AG04449 (cell line): ENCODE measurements around the gene NFAT5.

Experiments used
- CTCF ChIA-PET: fragments of 350-600 bp; formaldehyde crosslinking; extraction: SDS; loops from one replicate; lab custom pipeline; 2021; ENCODE audit warnings: antibody characterized with exemption; lab: Yijun Ruan, JAX
- POLR2A ChIA-PET: fragments of 400-600, 350-600 bp; formaldehyde crosslinking; extraction: SDS; loops from one replicate; lab custom pipeline; 2020; ENCODE audit warnings: antibody characterized with exemption, inconsistent platforms; lab: Yijun Ruan, JAX
- DNase-seq: peaks from one replicate; pipeline ENCODE4 v3.0.0-alpha.2; 2010; ENCODE audit warnings: low read depth, low spot score
- H3K4me3 ChIP-seq: 2 replicates; pipeline ENCODE4 v1.5.1; 2011; ENCODE audit warnings: low read depth, mild to moderate bottlenecking, control low read depth, low read length
- TF ChIP-seq, protein P1 (sequence below): IDR thresholded peaks from one replicate; pipeline ENCODE4 v1.5.1; 2011; ENCODE audit warnings: mild to moderate bottlenecking, moderate library complexity, low read length, control low read depth, inconsistent platforms; ENCODE audit not compliant: insufficient read depth; ENCODE audit errors: missing control alignments

NFAT5 gene

DNA sequence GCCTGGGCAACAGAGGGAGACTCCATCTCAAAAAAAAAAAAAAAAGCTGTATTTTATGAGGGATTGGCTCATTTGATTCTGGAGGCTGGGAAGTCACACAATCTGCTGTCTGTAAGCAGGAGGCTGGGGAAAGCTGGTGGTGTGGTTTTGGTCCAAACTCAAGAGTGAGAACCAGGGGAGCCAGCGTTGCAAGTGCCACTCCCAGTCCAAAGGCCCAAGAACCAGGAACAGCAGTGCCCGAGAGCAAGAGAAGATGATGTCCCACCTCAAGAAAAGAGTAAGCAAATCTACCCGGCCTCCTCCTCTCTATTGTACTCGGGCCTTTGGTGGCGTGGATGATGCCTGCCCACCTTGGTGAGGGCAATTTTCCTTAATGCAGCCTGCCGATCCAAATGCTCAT lies 166.3 kb downstream of the NFAT5 start:
- TF ChIP-seq, protein P1, sequence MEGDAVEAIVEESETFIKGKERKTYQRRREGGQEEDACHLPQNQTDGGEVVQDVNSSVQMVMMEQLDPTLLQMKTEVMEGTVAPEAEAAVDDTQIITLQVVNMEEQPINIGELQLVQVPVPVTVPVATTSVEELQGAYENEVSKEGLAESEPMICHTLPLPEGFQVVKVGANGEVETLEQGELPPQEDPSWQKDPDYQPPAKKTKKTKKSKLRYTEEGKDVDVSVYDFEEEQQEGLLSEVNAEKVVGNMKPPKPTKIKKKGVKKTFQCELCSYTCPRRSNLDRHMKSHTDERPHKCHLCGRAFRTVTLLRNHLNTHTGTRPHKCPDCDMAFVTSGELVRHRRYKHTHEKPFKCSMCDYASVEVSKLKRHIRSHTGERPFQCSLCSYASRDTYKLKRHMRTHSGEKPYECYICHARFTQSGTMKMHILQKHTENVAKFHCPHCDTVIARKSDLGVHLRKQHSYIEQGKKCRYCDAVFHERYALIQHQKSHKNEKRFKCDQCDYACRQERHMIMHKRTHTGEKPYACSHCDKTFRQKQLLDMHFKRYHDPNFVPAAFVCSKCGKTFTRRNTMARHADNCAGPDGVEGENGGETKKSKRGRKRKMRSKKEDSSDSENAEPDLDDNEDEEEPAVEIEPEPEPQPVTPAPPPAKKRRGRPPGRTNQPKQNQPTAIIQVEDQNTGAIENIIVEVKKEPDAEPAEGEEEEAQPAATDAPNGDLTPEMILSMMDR: no peak
- POLR2A ChIA-PET: no interaction called here
- no peak overlapping the region for H3K4me3 ChIP-seq
- DNase-seq: no peak
- CTCF ChIA-PET: interaction anchor here (2.1 kb wide), 1 partner anchor 23 kb away, joined by 8 read pairs; the partner anchor contains the start of gene NOB1

DNA sequence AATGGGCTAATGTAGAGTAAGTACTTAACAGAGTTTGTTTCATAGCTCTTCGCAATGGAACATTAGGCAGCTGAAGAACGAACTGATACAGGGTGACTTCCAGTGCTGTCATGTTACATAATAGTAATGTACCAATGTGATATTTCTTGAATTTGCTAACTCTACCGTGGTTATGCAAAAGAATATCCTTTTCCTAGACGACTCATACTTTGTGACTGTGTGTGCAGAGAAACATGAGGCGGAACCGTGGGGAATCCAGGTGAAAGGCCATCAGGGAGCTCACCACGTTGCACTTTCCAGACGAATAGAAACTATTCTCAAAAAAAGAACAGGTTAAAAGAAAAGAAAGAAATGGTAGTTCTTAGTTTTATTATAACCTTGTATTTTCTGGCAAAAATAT lies 175.8 kb downstream of the NFAT5 start:
- CTCF ChIA-PET: interaction anchor here (0.8 to 4.8 kb wide), 3 partner anchors 12 to 32 kb away, joined by 3 to 52 read pairs (median 4); partner anchors contain the start of genes NOB1 and NQO1
- TF ChIP-seq, protein P1: no peak
- H3K4me3 ChIP-seq: no peak overlapping the region
- POLR2A ChIA-PET: interaction anchor here (0.8 to 1.2 kb wide), 2 partner anchors 14 to 16 kb away, joined by 3 read pairs; partner anchors contain the start of gene NQO1
- no peak for DNase-seq

DNA sequence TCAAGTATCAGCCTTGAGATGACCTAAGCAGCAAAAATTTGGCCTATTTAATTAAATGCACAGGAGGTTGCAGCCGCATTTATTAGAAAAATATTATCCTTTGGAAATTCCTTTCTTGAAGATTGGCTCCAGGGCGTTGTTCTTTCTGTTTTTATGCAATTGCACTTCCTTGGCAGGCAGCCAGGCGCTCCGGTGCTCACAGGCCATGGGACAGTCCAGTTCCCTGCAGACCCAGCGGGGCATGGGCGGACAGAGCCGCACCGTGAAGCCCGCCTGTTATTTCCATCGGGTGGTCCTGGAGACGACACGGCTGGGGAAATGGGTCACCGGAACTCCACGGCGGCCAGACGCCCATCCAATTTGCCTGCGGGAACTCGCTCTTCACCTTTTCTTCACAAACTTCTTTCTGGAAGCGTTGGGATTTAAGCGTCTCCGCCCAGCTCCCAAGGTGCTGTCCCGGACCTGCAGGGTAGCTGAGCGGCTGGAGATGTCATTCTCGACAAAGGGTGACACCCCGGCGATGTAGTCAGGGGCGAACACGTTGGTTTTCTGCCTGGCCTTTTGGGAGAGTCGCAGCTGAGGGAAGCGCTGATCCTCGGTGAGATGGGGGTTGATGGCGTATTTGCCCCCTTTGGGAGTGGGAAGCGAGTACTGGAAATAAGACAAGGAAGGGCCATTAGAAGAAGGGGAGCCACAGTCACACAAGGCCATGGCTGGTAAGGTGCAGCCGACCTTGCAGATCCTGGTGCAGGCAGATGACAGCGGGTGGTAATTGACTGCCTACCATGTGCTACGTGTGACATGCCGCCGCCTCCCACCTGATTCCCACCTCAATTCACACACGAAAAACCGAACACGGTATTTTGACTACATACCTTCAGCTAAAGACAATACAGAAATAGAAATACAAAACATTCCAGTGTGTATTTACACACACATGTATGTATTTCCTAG lies 176.5 kb downstream of the NFAT5 start:
- H3K4me3 ChIP-seq: no peak overlapping the region
- DNase-seq: no peak
- CTCF ChIA-PET: interaction anchor here (0.8 to 4.8 kb wide), 3 partner anchors 11 to 33 kb away, joined by 3 to 52 read pairs (median 4); partner anchors contain the start of genes NOB1 and NQO1
- POLR2A ChIA-PET: interaction anchor here (1.2 kb wide), 1 partner anchor 16 kb away, joined by 3 read pairs; the partner anchor contains the start of gene NQO1
- TF ChIP-seq, protein P1: no peak

DNA sequence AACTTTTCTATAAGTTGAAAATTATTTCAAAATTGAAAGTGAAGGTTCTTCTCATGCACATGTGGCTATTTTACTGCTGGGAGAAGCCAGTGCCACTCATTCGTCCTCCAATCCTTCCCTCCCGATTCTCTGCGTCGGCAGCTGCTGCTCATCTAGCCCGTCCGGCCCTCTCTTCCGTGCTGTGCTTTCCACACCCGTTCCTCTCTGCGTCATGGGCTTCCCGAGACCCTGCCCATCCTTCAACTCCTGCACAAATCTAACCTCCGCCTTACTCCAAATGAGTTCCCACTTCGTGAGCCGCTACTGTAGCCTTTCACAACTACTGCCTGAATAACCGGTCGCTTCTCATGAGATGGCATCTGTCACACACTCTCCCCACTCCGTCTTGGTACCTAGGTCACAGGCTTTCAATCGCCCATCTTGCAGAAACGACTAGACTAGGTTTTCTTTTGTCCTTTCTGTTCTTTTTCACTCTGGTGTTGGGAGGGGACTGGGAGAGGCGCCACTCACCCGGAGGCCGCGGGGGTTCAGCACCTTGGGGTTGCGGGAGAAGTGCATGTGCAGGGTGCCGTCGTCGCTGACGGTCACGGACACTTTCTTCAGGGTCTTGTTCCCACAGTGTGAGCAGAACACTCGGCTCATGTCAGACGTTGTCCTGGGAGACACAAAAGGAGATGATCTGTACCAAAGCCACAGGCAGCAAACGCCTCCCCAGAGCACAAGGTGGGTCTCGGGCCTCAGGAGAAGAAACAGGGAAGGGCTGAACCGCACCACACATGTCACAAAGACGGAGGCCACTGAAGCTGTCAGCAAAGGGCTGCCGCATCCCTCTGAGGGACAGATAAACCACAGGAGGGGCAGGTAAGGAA lies 178.8 kb downstream of the NFAT5 start:
- no peak for DNase-seq
- CTCF ChIA-PET: interaction anchor here (1.7 to 2.6 kb wide), 2 partner anchors 10 to 348 kb away, joined by 6 to 17 read pairs; partner anchors contain the start of gene NOB1
- POLR2A ChIA-PET: interaction anchor here (1.5 kb wide), 1 partner anchor 10 kb away, joined by 4 read pairs; the partner anchor contains the start of gene NOB1
- TF ChIP-seq, protein P1: no peak
- H3K4me3 ChIP-seq: no peak overlapping the region

DNA sequence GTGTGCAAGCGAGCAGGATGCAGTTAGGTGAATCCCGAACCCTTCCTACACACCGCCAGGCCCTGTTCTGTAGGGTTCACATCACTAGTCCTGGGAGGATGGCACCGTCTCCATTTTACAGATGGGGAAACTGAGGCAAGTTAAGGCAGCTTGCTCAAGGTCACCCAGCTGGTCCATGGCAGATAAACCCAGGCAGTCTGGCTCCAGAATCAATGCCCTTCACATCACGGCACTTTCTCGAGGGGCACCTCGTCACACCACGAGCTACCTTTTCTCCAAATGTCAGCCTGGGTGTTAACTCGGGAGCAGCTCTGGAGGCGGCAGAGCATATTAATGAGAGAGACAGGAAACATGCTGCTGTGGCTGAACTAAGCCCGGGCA lies 179.5 kb downstream of the NFAT5 start:
- DNase-seq: no peak
- TF ChIP-seq, protein P1: no peak
- CTCF ChIA-PET: interaction anchor here (1.7 to 2.6 kb wide), 2 partner anchors 9 to 349 kb away, joined by 6 to 17 read pairs; partner anchors contain the start of gene NOB1
- POLR2A ChIA-PET: interaction anchor here (0.9 to 1.5 kb wide), 2 partner anchors 9 to 19 kb away, joined by 3 to 4 read pairs; partner anchors contain the start of genes NOB1 and NQO1
- H3K4me3 ChIP-seq: no peak overlapping the region
